SK-N-SH treated with all-trans-retinoic acid at 6 μM for 48 hours (cell line): ENCODE measurements around the gene UGT1A5.

ENCODE experiments used
- ATAC-seq: fragments of 200-7000 bp; cut with Tn5 transposase; 3 replicates; pipeline ENCODE4 v1.9.1; 2020; ENCODE audit warnings: mild to moderate bottlenecking, moderate library complexity
- BACH2 ChIP-seq: fragments of 250-450 bp; sonication (Bioruptor Pico); IDR thresholded peaks from 2 replicates; pipeline ENCODE4 v1.9.0; 2021; ENCODE audit warnings: mild to moderate bottlenecking, borderline replicate concordance
- CREB5 ChIP-seq: fragments of 250-450 bp; sonication (Bioruptor Pico); IDR thresholded peaks from 2 replicates; pipeline ENCODE4 v1.5.1; 2020; ENCODE audit warnings: low read depth, mild to moderate bottlenecking, moderate library complexity
- ESRRG ChIP-seq: fragments of 250-450 bp; sonication (Bioruptor Pico); IDR thresholded peaks from 2 replicates; pipeline ENCODE4 v1.6.1; 2021; ENCODE audit warnings: mild to moderate bottlenecking
- GLIS3 ChIP-seq: fragments of 250-450 bp; sonication (Bioruptor Pico); IDR thresholded peaks from 2 replicates; pipeline ENCODE4 v1.5.0; 2020; ENCODE audit warnings: mild to moderate bottlenecking, moderate library complexity
- ISL1 ChIP-seq: fragments of 250-450 bp; sonication (Bioruptor Pico); IDR thresholded peaks from 2 replicates; pipeline ENCODE4 v2.1.2; 2022; ENCODE audit warnings: mild to moderate bottlenecking, moderate library complexity
- OSR1 ChIP-seq: fragments of 250-450 bp; sonication (Bioruptor Pico); IDR thresholded peaks from 2 replicates; pipeline ENCODE4 v1.8.0; 2022; ENCODE audit warnings: moderate library complexity, mild to moderate bottlenecking, inconsistent platforms
- POU6F1 ChIP-seq: fragments of 250-450 bp; sonication (Bioruptor Pico); IDR thresholded peaks from 2 replicates; pipeline ENCODE4 v1.8.0; 2021; ENCODE audit warnings: low read depth, mild to moderate bottlenecking, moderate library complexity, borderline replicate concordance
- PPARA ChIP-seq: fragments of 250-450 bp; sonication (Bioruptor Pico); IDR thresholded peaks from 2 replicates; pipeline ENCODE4 v1.5.0; 2020; ENCODE audit warnings: mild to moderate bottlenecking, borderline replicate concordance
- RARB ChIP-seq: fragments of 250-450 bp; sonication (Bioruptor Pico); IDR thresholded peaks from 2 replicates; pipeline ENCODE4 v1.8.0; 2021; ENCODE audit warnings: mild to moderate bottlenecking, moderate library complexity
- SNAI2 ChIP-seq: fragments of 250-450 bp; sonication (Bioruptor Pico); IDR thresholded peaks from 2 replicates; pipeline ENCODE4 v1.5.0; 2020; ENCODE audit warnings: mild to moderate bottlenecking, moderate library complexity
- TCF4 ChIP-seq: fragments of 250-450 bp; sonication (Bioruptor Pico); IDR thresholded peaks from 2 replicates; pipeline ENCODE4 v1.8.0; 2021; ENCODE audit warnings: mild to moderate bottlenecking, moderate library complexity, borderline replicate concordance
- TOX ChIP-seq: fragments of 250-450 bp; sonication (Bioruptor Pico); IDR thresholded peaks from 2 replicates; pipeline ENCODE4 v1.8.0; 2021; ENCODE audit warnings: mild to moderate bottlenecking, moderate library complexity, borderline replicate concordance
- TSHZ2 ChIP-seq: fragments of 250-450 bp; sonication (Bioruptor Pico); IDR thresholded peaks from 2 replicates; pipeline ENCODE4 v1.5.0; 2020; ENCODE audit warnings: mild to moderate bottlenecking, moderate library complexity
- ZC3H10 ChIP-seq: fragments of 250-450 bp; sonication (Bioruptor Pico); IDR thresholded peaks from 2 replicates; pipeline ENCODE4 v1.5.1; 2021; ENCODE audit warnings: mild to moderate bottlenecking, moderate library complexity
- ZFP3 ChIP-seq: fragments of 250-450 bp; sonication (Bioruptor Pico); IDR thresholded peaks from 2 replicates; pipeline ENCODE4 v1.5.0; 2020; ENCODE audit warnings: mild to moderate bottlenecking, moderate library complexity
- ZFP30 ChIP-seq: fragments of 450-650 bp; formaldehyde crosslinking; IDR thresholded peaks from 2 replicates; pipeline ENCODE4 v1.5.0; 2022; ENCODE audit warnings: mild to moderate bottlenecking, moderate library complexity
- ZNF565 ChIP-seq: fragments of 450-650 bp; formaldehyde crosslinking; conservative IDR thresholded peaks from 2 replicates; pipeline ENCODE4 v1.5.0; 2020; ENCODE audit warnings: low read depth, mild to moderate bottlenecking, moderate library complexity
- ZNF70 ChIP-seq: fragments of 450-650 bp; formaldehyde crosslinking; IDR thresholded peaks from 2 replicates; pipeline ENCODE4 v1.5.0; 2020; ENCODE audit warnings: mild to moderate bottlenecking, moderate library complexity
- ZNF8 ChIP-seq: fragments of 450-650 bp; formaldehyde crosslinking; IDR thresholded peaks from 2 replicates; pipeline ENCODE4 v1.5.0; 2020; ENCODE audit warnings: mild to moderate bottlenecking, moderate library complexity
- TF ChIP-seq, protein P1 (sequence below): fragments of 250-450 bp; sonication (Bioruptor Pico); IDR thresholded peaks from 2 replicates; pipeline ENCODE4 v1.5.1; 2021; ENCODE audit warnings: mild to moderate bottlenecking, moderate library complexity
- TF ChIP-seq, protein P2 (sequence below): fragments of 250-450 bp; sonication (Bioruptor Pico); IDR thresholded peaks from 2 replicates; pipeline ENCODE4 v1.8.0; 2020; ENCODE audit warnings: mild to moderate bottlenecking, moderate library complexity, borderline replicate concordance

The UGT1A5 gene

GRCh38 chr2:233711312-233712008 lies 1.2 kb upstream of the UGT1A5 start:
- peak; percentile 99 for ATAC-seq
- no peak for TF ChIP-seq RARB
- no peak for TF ChIP-seq ZNF565 (CRISPR knock-in tag)

GRCh38 chr2:233713262-233713615 lies 532 bp downstream of the UGT1A5 start:
- TF ChIP-seq ZFP3 (CRISPR knock-in tag) (no peak), OSR1 (CRISPR knock-in tag) (no peak), RARB (no peak), ZFP30 (CRISPR knock-in tag) (no peak), ZNF8 (CRISPR knock-in tag) (no peak), TCF4 (CRISPR knock-in tag) (no peak), SNAI2 (CRISPR knock-in tag) (no peak), TSHZ2 (CRISPR knock-in tag) (no peak), ESRRG (CRISPR knock-in tag) (no peak), ISL1 (CRISPR knock-in tag) (no peak), ZNF70 (CRISPR knock-in tag) (no peak), GLIS3 (CRISPR knock-in tag) (no peak), POU6F1 (no peak), ZC3H10 (CRISPR knock-in tag) (no peak), CREB5 (CRISPR knock-in tag) (no peak)
- TF ChIP-seq, protein P1, sequence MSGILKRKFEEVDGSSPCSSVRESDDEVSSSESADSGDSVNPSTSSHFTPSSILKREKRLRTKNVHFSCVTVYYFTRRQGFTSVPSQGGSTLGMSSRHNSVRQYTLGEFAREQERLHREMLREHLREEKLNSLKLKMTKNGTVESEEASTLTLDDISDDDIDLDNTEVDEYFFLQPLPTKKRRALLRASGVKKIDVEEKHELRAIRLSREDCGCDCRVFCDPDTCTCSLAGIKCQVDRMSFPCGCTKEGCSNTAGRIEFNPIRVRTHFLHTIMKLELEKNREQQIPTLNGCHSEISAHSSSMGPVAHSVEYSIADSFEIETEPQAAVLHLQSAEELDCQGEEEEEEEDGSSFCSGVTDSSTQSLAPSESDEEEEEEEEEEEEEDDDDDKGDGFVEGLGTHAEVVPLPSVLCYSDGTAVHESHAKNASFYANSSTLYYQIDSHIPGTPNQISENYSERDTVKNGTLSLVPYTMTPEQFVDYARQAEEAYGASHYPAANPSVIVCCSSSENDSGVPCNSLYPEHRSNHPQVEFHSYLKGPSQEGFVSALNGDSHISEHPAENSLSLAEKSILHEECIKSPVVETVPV = no peak
- ATAC-seq = no peak

- no peak for ATAC-seq
- TF ChIP-seq RARB (no peak), BACH2 (CRISPR knock-in tag) (no peak), ZNF70 (CRISPR knock-in tag) (no peak)
- TF ChIP-seq, protein P2, sequence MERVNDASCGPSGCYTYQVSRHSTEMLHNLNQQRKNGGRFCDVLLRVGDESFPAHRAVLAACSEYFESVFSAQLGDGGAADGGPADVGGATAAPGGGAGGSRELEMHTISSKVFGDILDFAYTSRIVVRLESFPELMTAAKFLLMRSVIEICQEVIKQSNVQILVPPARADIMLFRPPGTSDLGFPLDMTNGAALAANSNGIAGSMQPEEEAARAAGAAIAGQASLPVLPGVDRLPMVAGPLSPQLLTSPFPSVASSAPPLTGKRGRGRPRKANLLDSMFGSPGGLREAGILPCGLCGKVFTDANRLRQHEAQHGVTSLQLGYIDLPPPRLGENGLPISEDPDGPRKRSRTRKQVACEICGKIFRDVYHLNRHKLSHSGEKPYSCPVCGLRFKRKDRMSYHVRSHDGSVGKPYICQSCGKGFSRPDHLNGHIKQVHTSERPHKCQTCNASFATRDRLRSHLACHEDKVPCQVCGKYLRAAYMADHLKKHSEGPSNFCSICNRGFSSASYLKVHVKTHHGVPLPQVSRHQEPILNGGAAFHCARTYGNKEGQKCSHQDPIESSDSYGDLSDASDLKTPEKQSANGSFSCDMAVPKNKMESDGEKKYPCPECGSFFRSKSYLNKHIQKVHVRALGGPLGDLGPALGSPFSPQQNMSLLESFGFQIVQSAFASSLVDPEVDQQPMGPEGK (CRISPR knock-in tag) = no peak
These were observed 1.4 kb downstream of the UGT1A5 start for GRCh38 chr2:233714121-233714520.

- no peak for ATAC-seq
- no peak for TF ChIP-seq ZNF8 (CRISPR knock-in tag)
- TF ChIP-seq TCF4 (CRISPR knock-in tag) = no peak
- no peak for TF ChIP-seq TSHZ2 (CRISPR knock-in tag)
- TF ChIP-seq ESRRG (CRISPR knock-in tag) = no peak
- TF ChIP-seq ZNF565 (CRISPR knock-in tag) = no peak
- TF ChIP-seq SNAI2 (CRISPR knock-in tag) = no peak
- TF ChIP-seq, protein P1 = no peak
- no peak for TF ChIP-seq TOX (CRISPR knock-in tag)
- no peak for TF ChIP-seq OSR1 (CRISPR knock-in tag)
- TF ChIP-seq GLIS3 (CRISPR knock-in tag) = no peak
- TF ChIP-seq PPARA = no peak
- no peak for TF ChIP-seq ZFP3 (CRISPR knock-in tag)
- no peak for TF ChIP-seq BACH2 (CRISPR knock-in tag)
These were observed 5.8 kb downstream of the UGT1A5 start, which contains the start of gene UGT1A4 for GRCh38 chr2:233718552-233718951. Gene UGT1A4, plus strand, starts transcription at chr2:233718736. Its CDS starts 85 bp downstream, at chr2:233718821.
